ENCODE measurements around the gene C9orf72.

DNA sequence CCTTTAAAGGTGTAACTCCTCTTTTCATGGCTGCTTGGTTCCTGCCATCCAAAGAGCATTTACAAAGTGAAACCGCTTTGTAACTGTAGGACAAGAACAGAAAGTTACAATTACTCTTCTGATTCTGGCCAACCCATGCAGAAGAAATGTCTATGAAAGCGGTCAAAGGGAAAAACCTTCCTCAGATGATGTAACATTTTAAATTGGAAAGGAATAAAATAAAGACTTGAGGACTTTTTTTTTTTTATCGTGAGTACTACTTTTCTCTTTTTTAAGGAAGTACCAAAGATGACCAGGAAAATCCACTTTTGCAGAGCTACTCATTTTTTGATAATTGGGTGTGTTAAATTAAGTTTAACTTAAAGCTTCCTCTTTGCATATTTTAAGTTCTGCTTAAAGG is 13.0 kb upstream of the C9orf72 start:
- TF ChIP-seq, protein P1, sequence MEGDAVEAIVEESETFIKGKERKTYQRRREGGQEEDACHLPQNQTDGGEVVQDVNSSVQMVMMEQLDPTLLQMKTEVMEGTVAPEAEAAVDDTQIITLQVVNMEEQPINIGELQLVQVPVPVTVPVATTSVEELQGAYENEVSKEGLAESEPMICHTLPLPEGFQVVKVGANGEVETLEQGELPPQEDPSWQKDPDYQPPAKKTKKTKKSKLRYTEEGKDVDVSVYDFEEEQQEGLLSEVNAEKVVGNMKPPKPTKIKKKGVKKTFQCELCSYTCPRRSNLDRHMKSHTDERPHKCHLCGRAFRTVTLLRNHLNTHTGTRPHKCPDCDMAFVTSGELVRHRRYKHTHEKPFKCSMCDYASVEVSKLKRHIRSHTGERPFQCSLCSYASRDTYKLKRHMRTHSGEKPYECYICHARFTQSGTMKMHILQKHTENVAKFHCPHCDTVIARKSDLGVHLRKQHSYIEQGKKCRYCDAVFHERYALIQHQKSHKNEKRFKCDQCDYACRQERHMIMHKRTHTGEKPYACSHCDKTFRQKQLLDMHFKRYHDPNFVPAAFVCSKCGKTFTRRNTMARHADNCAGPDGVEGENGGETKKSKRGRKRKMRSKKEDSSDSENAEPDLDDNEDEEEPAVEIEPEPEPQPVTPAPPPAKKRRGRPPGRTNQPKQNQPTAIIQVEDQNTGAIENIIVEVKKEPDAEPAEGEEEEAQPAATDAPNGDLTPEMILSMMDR (conservative IDR thresholded peaks at IDR 0.05): no peak
- no peak for TF ChIP-seq ZFX (IDR thresholded peaks at IDR 0.05)
